ENCODE data around the gene SMIM38.
A peak's percentile ranks its signal among the peaks of the same experiment; 100 is the strongest.

SMIM38 gene

DNA sequence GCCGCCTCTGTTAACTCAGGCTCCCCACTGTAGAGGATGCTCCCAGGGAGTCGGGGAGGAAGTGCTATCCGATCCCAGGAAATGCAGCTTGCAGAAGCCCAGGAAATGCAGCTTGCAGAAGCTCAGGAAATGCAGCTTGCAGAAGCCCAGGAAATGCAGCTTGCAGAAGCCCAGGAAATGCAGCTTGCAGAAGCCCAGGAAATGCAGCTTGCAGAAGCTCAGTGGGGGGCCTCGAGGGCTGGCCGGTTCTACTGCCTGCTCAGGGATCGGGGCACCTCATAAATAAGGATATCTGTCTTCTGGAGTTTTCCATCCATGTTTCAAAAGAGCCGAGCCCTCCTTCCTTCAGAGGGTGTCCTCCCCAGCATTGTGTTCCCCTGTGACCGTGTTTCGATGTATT, 25.1 kb upstream of the SMIM38 start:
- TF ChIP-seq, protein P1, sequence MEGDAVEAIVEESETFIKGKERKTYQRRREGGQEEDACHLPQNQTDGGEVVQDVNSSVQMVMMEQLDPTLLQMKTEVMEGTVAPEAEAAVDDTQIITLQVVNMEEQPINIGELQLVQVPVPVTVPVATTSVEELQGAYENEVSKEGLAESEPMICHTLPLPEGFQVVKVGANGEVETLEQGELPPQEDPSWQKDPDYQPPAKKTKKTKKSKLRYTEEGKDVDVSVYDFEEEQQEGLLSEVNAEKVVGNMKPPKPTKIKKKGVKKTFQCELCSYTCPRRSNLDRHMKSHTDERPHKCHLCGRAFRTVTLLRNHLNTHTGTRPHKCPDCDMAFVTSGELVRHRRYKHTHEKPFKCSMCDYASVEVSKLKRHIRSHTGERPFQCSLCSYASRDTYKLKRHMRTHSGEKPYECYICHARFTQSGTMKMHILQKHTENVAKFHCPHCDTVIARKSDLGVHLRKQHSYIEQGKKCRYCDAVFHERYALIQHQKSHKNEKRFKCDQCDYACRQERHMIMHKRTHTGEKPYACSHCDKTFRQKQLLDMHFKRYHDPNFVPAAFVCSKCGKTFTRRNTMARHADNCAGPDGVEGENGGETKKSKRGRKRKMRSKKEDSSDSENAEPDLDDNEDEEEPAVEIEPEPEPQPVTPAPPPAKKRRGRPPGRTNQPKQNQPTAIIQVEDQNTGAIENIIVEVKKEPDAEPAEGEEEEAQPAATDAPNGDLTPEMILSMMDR (IDR thresholded peaks at IDR 0.05): no peak

GRCh38 chr11:69131121-69131566, 24.6 kb upstream of the SMIM38 start:
- TF ChIP-seq, protein P1 (IDR thresholded peaks at IDR 0.05): no peak

- TF ChIP-seq, protein P1 (IDR thresholded peaks at IDR 0.05): peak; percentile 78
Measured at GRCh38 chr11:69131644-69132300, 24.0 kb upstream of the SMIM38 start.

- TF ChIP-seq, protein P1 (IDR thresholded peaks at IDR 0.05): no peak
Measured at GRCh38 chr11:69132301-69132670, 23.4 kb upstream of the SMIM38 start.

GRCh38 chr11:69133251-69133650, 22.5 kb upstream of the SMIM38 start:
- TF ChIP-seq, protein P1 (IDR thresholded peaks at IDR 0.05): no peak

DNA sequence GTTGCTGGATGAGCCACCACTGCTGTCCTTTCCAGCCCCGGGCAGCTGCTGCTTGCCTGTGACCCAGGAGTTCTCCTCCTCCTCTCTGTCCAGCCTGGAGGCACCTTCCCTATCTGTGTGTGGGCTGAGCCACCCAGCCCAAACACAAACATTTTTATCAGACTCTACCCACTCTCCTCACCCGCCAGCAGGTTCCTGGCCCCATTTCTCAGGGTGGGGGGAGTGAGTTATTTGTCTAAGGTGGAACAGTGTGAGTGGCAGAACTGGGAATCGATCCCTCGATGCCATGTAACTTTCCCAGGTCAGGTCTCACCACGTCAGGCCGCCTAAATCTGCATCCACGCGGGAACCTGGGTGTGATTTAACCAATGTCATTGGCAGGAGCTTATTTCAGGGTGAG, 20.8 kb upstream of the SMIM38 start:
- TF ChIP-seq, protein P1 (IDR thresholded peaks at IDR 0.05): no peak

- TF ChIP-seq, protein P1 (IDR thresholded peaks at IDR 0.05): no peak
Measured at GRCh38 chr11:69135420-69136363, 20.0 kb upstream of the SMIM38 start.

Data from LNCAP (cell line).